ENCODE measurements around the gene PCBP2.

Gene PCBP2

DNA sequence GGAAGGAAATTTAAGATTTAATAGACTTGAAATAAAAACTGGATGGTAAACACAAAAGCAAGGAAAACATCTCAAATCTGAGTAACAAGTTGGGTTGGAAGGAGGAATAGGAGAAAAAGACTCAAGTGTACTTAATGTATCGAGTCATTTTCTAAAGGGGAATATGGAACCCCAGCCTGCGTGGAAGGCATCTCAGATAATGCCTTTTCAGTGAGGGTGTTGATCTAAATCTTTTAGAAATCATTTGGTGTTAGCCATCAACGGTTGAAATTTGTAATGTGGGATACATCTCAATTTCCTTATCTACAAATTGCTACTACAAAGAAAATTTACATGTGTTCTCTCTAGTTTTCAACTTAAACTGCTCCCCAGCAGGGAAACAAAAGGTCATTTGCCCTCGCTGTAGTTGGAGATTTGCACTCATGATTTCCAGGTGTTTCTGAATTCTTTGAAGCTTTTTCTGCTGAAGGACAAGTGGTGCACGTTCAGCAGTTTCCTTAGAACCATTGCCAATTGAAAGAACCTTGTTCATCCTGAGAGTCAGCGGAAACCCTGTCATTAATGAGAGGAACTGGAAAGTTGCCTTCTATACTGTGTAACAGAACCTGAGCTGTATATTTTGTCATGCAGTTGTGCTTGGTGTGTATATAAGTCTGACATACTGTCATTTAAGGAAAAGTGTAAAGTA, 2.2 kb downstream of the PCBP2 start:
- peaks cover 26% of the 10 kb centered on the region for H3K36me3 ChIP-seq (ENCODE audit: control insufficient read depth, insufficient read depth, low read length)
- peak overlapping the region; percentile 90 for H3K4me3 ChIP-seq (replicated peaks; ENCODE audit: low read depth, low read length)
- no peaks in the 10 kb centered on the region for H3K27me3 ChIP-seq (replicated peaks; ENCODE audit: control insufficient read depth, insufficient read depth, low read length)
- DNase-seq (ENCODE audit: extremely low read depth, insufficient read length), result no peak
- no peak for TF ChIP-seq CTCF (IDR thresholded peaks at IDR 0.05; ENCODE audit: insufficient read depth, low read length, poor library complexity, severe bottlenecking)

DNA sequence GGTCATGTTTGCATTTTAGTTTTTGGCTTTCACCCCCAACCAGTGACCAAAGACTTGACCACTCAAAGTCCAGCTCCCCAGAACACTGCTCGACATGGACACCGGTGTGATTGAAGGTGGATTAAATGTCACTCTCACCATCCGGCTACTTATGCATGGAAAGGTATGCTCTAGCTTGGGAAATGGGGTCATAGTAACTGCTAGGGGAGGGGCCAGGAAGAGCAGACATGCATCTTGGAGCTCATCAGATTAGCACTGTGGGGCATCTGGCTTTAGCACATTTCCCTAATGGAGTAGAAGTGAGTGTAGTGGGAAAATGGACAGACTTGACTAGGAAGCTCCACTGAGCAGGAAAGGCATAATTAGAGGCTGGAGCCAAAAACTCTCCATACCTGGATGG, 2.8 kb downstream of the PCBP2 start:
- no peak overlapping the region for H3K4me3 ChIP-seq (replicated peaks; ENCODE audit: low read depth, low read length)
- no peak for DNase-seq (ENCODE audit: extremely low read depth, insufficient read length)
- H3K36me3 ChIP-seq (ENCODE audit: control insufficient read depth, insufficient read depth, low read length), result peaks cover 29% of the 10 kb centered on the region

DNA sequence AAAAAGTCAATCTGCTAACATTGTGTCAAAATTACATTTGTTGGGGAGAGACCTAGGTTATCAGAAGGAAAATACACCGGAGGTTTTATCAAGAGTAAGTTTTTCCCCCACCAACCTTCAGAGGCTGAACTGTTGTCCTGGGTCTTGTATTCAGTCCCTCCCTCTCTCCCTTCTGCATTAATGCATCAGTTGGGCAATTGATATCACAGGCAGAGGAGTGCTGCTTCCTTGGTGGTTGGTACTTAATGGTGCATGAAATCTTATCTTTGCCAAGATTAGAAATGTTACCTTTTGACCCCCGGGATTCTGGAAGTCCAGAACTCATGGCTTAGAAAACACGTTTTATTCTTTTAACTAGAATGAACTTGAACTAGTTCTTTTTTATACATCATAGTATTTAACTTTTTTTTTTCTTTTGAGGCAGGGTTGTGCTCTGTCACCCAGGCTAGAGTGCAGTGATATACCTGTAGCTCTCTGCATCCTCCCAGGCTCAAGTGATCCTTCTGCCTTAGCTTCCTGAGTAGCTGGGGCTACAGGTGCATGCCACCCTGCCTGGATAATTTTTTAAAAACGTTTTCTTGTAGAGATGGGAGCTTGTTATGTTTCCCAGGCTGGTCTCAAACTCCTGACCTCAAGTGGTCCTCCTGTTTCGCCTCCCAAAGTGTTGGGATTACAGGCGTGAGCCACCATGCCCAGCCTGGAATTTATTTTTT, 4.9 kb downstream of the PCBP2 start:
- Histone ChIP-seq H3K4me3 (replicated peaks; ENCODE audit: low read depth, low read length) (no peak overlapping the region), H3K36me3 (ENCODE audit: control insufficient read depth, insufficient read depth, low read length) (peaks cover 43% of the 10 kb centered on the region), H3K27me3 (replicated peaks; ENCODE audit: control insufficient read depth, insufficient read depth, low read length) (no peaks in the 10 kb centered on the region)
- TF ChIP-seq CTCF (IDR thresholded peaks at IDR 0.05; ENCODE audit: insufficient read depth, low read length, poor library complexity, severe bottlenecking), result no peak
- no peak for DNase-seq (ENCODE audit: extremely low read depth, insufficient read length)

More for the DNA sequence above, 2.8 kb downstream of the PCBP2 start:
- no peak for TF ChIP-seq CTCF (IDR thresholded peaks at IDR 0.05; ENCODE audit: insufficient read depth, low read length, poor library complexity, severe bottlenecking)
- H3K27me3 ChIP-seq (replicated peaks; ENCODE audit: control insufficient read depth, insufficient read depth, low read length), result no peaks in the 10 kb centered on the region

DNA sequence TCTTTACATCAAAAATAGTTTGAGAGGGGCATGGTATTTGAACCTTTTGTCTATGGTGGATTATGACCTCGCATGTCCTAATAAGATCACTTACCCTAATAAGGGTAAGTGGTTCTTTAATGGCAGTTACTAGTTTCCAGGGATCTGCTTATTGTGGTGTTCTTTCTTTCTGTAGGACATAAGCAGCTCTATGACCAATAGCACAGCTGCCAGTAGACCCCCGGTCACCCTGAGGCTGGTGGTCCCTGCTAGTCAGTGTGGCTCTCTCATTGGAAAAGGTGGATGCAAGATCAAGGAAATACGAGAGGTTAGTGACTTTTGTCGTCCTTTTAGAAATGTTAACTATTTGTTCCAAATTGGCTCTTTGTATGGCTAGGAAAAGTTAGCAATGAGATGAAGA, 7.2 kb downstream of the PCBP2 start:
- no peak for DNase-seq (ENCODE audit: extremely low read depth, insufficient read length)

DNA sequence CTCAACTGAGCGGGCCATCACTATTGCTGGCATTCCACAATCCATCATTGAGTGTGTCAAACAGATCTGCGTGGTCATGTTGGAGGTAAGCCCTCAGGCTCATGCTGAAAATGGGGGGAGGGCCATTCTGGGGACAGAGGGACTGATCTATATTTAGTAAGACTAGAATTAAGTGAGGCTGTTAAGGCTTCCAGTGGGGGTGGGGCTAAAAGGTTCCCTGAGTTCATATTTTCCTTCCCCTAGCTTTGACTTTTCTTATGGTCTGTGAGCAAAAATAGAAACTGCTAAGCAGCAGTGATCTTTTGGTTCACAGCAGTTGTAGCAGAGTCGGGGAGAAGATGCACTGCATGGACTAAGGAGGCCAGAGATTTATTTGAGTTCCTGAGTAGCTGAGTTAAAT, 9.2 kb downstream of the PCBP2 start:
- no peak for DNase-seq (ENCODE audit: extremely low read depth, insufficient read length)
- H3K36me3 ChIP-seq (ENCODE audit: control insufficient read depth, insufficient read depth, low read length), result peaks cover 56% of the 10 kb centered on the region
- no peak overlapping the region for H3K4me3 ChIP-seq (replicated peaks; ENCODE audit: low read depth, low read length)
- TF ChIP-seq CTCF (IDR thresholded peaks at IDR 0.05; ENCODE audit: insufficient read depth, low read length, poor library complexity, severe bottlenecking), result no peak
- H3K27me3 ChIP-seq (replicated peaks; ENCODE audit: control insufficient read depth, insufficient read depth, low read length), result no peaks in the 10 kb centered on the region

More for the DNA sequence above, 7.2 kb downstream of the PCBP2 start:
- H3K36me3 ChIP-seq (ENCODE audit: control insufficient read depth, insufficient read depth, low read length), result peaks cover 54% of the 10 kb centered on the region
- no peak for TF ChIP-seq CTCF (IDR thresholded peaks at IDR 0.05; ENCODE audit: insufficient read depth, low read length, poor library complexity, severe bottlenecking)
- no peak overlapping the region for H3K4me3 ChIP-seq (replicated peaks; ENCODE audit: low read depth, low read length)
- H3K27me3 ChIP-seq (replicated peaks; ENCODE audit: control insufficient read depth, insufficient read depth, low read length), result no peaks in the 10 kb centered on the region
